HEK293 (cell line): ENCODE results near the gene CCNY.

Experiments used
- ATF2 ChIP-seq: fragments of 450-650 bp; formaldehyde crosslinking; IDR thresholded peaks from 2 replicates; pipeline ENCODE4 v1.5.1; 2016; ENCODE audit warnings: missing biosample characterization, missing genetic modification characterization, low read depth
- CTCF ChIP-seq: fragments of 450-650 bp; formaldehyde crosslinking; IDR thresholded peaks from 2 replicates; pipeline ENCODE4 v1.5.1; 2016; ENCODE audit warnings: missing biosample characterization, missing genetic modification characterization
- HOXA7 ChIP-seq: sonication (generic); formaldehyde crosslinking; IDR thresholded peaks from 2 replicates; pipeline ENCODE4 v1.8.1; 2022; ENCODE audit warnings: missing genetic modification reagents, borderline replicate concordance
- PRDM2 ChIP-seq: fragments of 450-650 bp; formaldehyde crosslinking; IDR thresholded peaks from 2 replicates; pipeline ENCODE4 v1.5.1; 2016; ENCODE audit warnings: missing biosample characterization, missing genetic modification characterization, borderline replicate concordance
- YY1 ChIP-seq: fragments of 450-650 bp; formaldehyde crosslinking; IDR thresholded peaks from 2 replicates; pipeline ENCODE4 v1.5.1; 2018; ENCODE audit warnings: missing biosample characterization, missing genetic modification characterization
- ZBTB21 ChIP-seq: fragments of 450-650 bp; formaldehyde crosslinking; IDR thresholded peaks from 2 replicates; pipeline ENCODE4 v1.5.1; 2017; ENCODE audit warnings: missing biosample characterization, missing genetic modification characterization
- ZFP41 ChIP-seq: fragments of 450-650 bp; formaldehyde crosslinking; IDR thresholded peaks from 2 replicates; pipeline ENCODE4 v1.5.1; 2016; ENCODE audit warnings: missing biosample characterization, missing genetic modification characterization, borderline replicate concordance
- ZNF10 ChIP-seq: fragments of 450-650 bp; formaldehyde crosslinking; IDR thresholded peaks from 2 replicates; pipeline ENCODE4 v1.5.1; 2017; ENCODE audit warnings: missing biosample characterization, missing genetic modification characterization
- ZNF501 ChIP-seq: fragments of 450-650 bp; formaldehyde crosslinking; IDR thresholded peaks from 2 replicates; pipeline ENCODE4 v1.5.1; 2016; ENCODE audit warnings: missing biosample characterization, missing genetic modification characterization
- ZNF561 ChIP-seq: fragments of 450-650 bp; IDR thresholded peaks from 2 replicates; pipeline ENCODE4 v1.5.1; 2018; ENCODE audit warnings: missing biosample characterization, missing genetic modification characterization, borderline replicate concordance
- ZNF624 ChIP-seq: fragments of 450-650 bp; formaldehyde crosslinking; IDR thresholded peaks from 2 replicates; pipeline ENCODE4 v1.5.1; 2017; ENCODE audit warnings: missing biosample characterization, missing genetic modification characterization
- ZNF704 ChIP-seq: fragments of 450-650 bp; formaldehyde crosslinking; IDR thresholded peaks from 2 replicates; pipeline ENCODE4 v1.5.1; 2016; ENCODE audit warnings: missing biosample characterization, missing genetic modification characterization
- ZNF837 ChIP-seq: fragments of 450-650 bp; formaldehyde crosslinking; IDR thresholded peaks from 2 replicates; pipeline ENCODE4 v1.5.1; 2016; ENCODE audit warnings: missing biosample characterization, missing genetic modification characterization

- TF ChIP-seq PRDM2 (tag by site-specific recombination) = no peak
- TF ChIP-seq ZFP41 (tag by site-specific recombination) = no peak
- TF ChIP-seq CTCF (tag by site-specific recombination) = no peak
- TF ChIP-seq ATF2 (tag by site-specific recombination) = no peak
- no peak for TF ChIP-seq ZNF624 (tag by site-specific recombination)
- TF ChIP-seq YY1 (tag by site-specific recombination) = 0 out of 2 replicates have a peak, but pooled peaks have one; percentile 43
- TF ChIP-seq ZNF501 (tag by site-specific recombination) = peak; percentile 63
- TF ChIP-seq ZNF704 (tag by site-specific recombination) = no peak
- no peak for TF ChIP-seq ZBTB21 (tag by site-specific recombination)
- TF ChIP-seq ZNF837 = no peak
- TF ChIP-seq ZNF561 = no peak
- TF ChIP-seq HOXA7 = no peak
- TF ChIP-seq ZNF10 = no peak
These were observed 863 bp downstream of the CCNY start for GRCh38 chr10:35336921-35337823.
